Measurements from ENCODE around the gene CLRN3.

DNA sequence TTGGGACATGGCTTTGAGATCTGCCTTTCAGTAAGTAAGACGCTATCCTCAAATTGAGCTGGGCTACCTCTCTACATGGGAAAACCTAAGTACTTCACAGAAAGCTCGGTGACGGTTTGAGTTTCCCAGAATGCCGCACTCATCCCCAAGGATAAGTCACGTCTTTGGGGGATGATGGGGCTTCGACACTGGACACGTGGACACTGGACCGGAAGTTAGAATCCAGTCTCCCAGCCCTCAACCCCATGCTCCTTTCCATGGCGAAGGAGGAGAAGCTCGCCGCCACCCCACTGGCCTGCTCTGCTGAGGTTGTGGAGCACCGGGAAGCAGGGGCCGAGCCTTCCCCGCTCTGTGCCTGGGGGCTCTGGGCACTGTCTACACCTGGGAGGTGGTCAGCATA lies 41.6 kb upstream of the CLRN3 start:
- TF ChIP-seq POLR2A (IDR thresholded peaks at IDR 0.05) (no peak), CTCF (IDR thresholded peaks at IDR 0.05) (no peak)
